ENCODE data around the gene SSRP1.

GRCh38 chr11:57276169-57276970 lies 59.3 kb downstream of the SSRP1 start:
- TF ChIP-seq, protein P1, sequence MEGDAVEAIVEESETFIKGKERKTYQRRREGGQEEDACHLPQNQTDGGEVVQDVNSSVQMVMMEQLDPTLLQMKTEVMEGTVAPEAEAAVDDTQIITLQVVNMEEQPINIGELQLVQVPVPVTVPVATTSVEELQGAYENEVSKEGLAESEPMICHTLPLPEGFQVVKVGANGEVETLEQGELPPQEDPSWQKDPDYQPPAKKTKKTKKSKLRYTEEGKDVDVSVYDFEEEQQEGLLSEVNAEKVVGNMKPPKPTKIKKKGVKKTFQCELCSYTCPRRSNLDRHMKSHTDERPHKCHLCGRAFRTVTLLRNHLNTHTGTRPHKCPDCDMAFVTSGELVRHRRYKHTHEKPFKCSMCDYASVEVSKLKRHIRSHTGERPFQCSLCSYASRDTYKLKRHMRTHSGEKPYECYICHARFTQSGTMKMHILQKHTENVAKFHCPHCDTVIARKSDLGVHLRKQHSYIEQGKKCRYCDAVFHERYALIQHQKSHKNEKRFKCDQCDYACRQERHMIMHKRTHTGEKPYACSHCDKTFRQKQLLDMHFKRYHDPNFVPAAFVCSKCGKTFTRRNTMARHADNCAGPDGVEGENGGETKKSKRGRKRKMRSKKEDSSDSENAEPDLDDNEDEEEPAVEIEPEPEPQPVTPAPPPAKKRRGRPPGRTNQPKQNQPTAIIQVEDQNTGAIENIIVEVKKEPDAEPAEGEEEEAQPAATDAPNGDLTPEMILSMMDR (IDR thresholded peaks at IDR 0.05 in 2 of 3, conservative IDR thresholded peaks at IDR 0.05 in 1 of 3; ENCODE audit: insufficient read depth in 2 of 3, low read depth in 1 of 3, low read length in 3 of 3), result no peak
- TF ChIP-seq EP300 (IDR thresholded peaks at IDR 0.05; ENCODE audit: low read length) (no peak), ZKSCAN8 (CRISPR knock-in tag; IDR thresholded peaks at IDR 0.05) (no peak), POLR2A (conservative IDR thresholded peaks at IDR 0.05) (no peak), RFX7 (CRISPR knock-in tag; IDR thresholded peaks at IDR 0.05) (no peak), SMAD1 (IDR thresholded peaks at IDR 0.05; ENCODE audit: low read depth, low read length, partially characterized antibody) (no peak), DIDO1 (tag; IDR thresholded peaks at IDR 0.05; ENCODE audit: low read depth) (no peak), ZNF140 (CRISPR knock-in tag; IDR thresholded peaks at IDR 0.05) (no peak), ZNF830 (CRISPR knock-in tag; IDR thresholded peaks at IDR 0.05) (no peak), NFXL1 (CRISPR knock-in tag; IDR thresholded peaks at IDR 0.05) (no peak), ZFP36 (IDR thresholded peaks at IDR 0.05; ENCODE audit: low read depth, low read length, partially characterized antibody) (no peak)
- TF ChIP-seq, protein P2, sequence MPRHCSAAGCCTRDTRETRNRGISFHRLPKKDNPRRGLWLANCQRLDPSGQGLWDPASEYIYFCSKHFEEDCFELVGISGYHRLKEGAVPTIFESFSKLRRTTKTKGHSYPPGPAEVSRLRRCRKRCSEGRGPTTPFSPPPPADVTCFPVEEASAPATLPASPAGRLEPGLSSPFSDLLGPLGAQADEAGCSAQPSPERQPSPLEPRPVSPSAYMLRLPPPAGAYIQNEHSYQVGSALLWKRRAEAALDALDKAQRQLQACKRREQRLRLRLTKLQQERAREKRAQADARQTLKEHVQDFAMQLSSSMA (CRISPR knock-in tag; IDR thresholded peaks at IDR 0.05), result no peak

Data from K562 (cell line).